ENCODE measurements around the gene LRTM2. TPM values are rescaled to one million over a fixed set of nuclear protein-coding genes. Genes with fewer than 3 reads are reported as not detected.

The LRTM2 gene
- total and polyA plus RNA-seq, 9 of the 15 experiments (the other 6 are each of a cell fraction or from before 2014, with no cell fraction given) = 0.09 TPM; not detected in 8

GRCh38 chr12:1787714-1788113 lies 32.7 kb upstream of the LRTM2 start:
- H3K27ac ChIP-seq (ENCODE audit: extremely low read depth, low read depth, low read length) = no peak overlapping the region
- DNase-seq (ENCODE audit: extremely low read depth in 1 of 4, low spot score in 3 of 4) (no peak), FAIRE-seq (no peak), ATAC-seq (no peak)
- CTCF ChIA-PET (ENCODE audit: low intra/inter-chr PET ratio) = no interaction called here
- no peak overlapping the region for H3K4me3 ChIP-seq
- WGBS (ENCODE audit: insufficient coverage, low coverage, missing lambda C conversion rate) = 79% methylated on average over 6 of the region's 6 CpGs
- no peak overlapping the region for H2AFZ ChIP-seq (ENCODE audit: low read depth, low read length)
- BruUV-seq (replicated peaks) = no TSS peak
- peaks cover 51% of the 10 kb centered on the region; the same call in 2 of the 3 replicates for H3K36me3 ChIP-seq (ENCODE audit: control insufficient read depth, insufficient read depth, low read length)
- intact Hi-C loops (cut with micrococcal nuclease) = no loop called here
- H3K9me1 ChIP-seq (ENCODE audit: control insufficient read depth, insufficient read depth, low read length) = peaks cover 3% of the 10 kb centered on the region
- H3K4me2 ChIP-seq (ENCODE audit: insufficient read depth, low read length) = no peak overlapping the region
- in situ Hi-C loops (cut with MboI) = loop anchor here (5.0 kb wide), 1 partner anchor 140 kb away; no protein-coding TSS in a partner anchor
- no peak overlapping the region for H3K9ac ChIP-seq (ENCODE audit: insufficient read depth in 1 of 2, low read depth in 2 of 2, low read length in 2 of 2)
- POLR2A ChIA-PET = no interaction called here
- no peaks in the 10 kb centered on the region for H3K9me3 ChIP-seq (replicated peaks; ENCODE audit: control insufficient read depth, insufficient read depth, low read depth, low read length)
- H4K20me1 ChIP-seq (replicated peaks; ENCODE audit: control insufficient read depth, insufficient read depth, low read length) = peaks cover 5% of the 10 kb centered on the region
- H3K4me1 ChIP-seq (replicated peaks in 1 of 2; ENCODE audit: control insufficient read depth in 2 of 2, insufficient read depth in 2 of 2, low read length in 2 of 2) = peaks cover 0 to 3% of the 10 kb centered on the region in 2 experiments; a peak in 3 of 5 replicates
- no peaks in the 10 kb centered on the region for H3K27me3 ChIP-seq (ENCODE audit: control insufficient read depth in 2 of 2, insufficient read depth in 2 of 2, low read length in 2 of 2)
- H3K79me2 ChIP-seq (ENCODE audit: control insufficient read depth, insufficient read depth, low read length) = peaks cover 2% of the 10 kb centered on the region; the same call in 2 of the 3 replicates
- TF ChIP-seq PREB (CRISPR knock-in tag; IDR thresholded peaks at IDR 0.05) = no peak
- TF ChIP-seq RBM14 (IDR thresholded peaks at IDR 0.05; ENCODE audit: borderline replicate concordance, insufficient read depth, low read depth, low read length) = no peak
- no peak for TF ChIP-seq ARID3B (CRISPR knock-in tag; IDR thresholded peaks at IDR 0.05; ENCODE audit: borderline replicate concordance)
- TF ChIP-seq HMGN3 (IDR thresholded peaks at IDR 0.05; ENCODE audit: borderline replicate concordance, extremely low read depth, insufficient read length, low read depth, low read length) = no peak
- TF ChIP-seq TFE3 (CRISPR knock-in tag; IDR thresholded peaks at IDR 0.05) = no peak
- no peak for TF ChIP-seq MEF2D (tag; conservative IDR thresholded peaks at IDR 0.05; ENCODE audit: low read depth)
- no peak for TF ChIP-seq ZNF407 (IDR thresholded peaks at IDR 0.05; ENCODE audit: low read depth)
- no peak for TF ChIP-seq POLR2B (IDR thresholded peaks at IDR 0.05; ENCODE audit: low read depth, partially characterized antibody)
- no peak for TF ChIP-seq ZNF644 (tag; IDR thresholded peaks at IDR 0.05; ENCODE audit: low read depth)

Measured in K562 (cell line).